Activated effector memory CD4-positive, alpha-beta T cell treated with anti-CD3 and anti-CD28 coated beads, Interleukin-2, amount 50 U/mL, for 16 hours (primary cell): Measurements from ENCODE around the gene LAMB4.

Experiments
- DNase-seq: peaks from one replicate; pipeline ENCODE4 v3.0.0-alpha.2; 2020

LAMB4 gene

DNA sequence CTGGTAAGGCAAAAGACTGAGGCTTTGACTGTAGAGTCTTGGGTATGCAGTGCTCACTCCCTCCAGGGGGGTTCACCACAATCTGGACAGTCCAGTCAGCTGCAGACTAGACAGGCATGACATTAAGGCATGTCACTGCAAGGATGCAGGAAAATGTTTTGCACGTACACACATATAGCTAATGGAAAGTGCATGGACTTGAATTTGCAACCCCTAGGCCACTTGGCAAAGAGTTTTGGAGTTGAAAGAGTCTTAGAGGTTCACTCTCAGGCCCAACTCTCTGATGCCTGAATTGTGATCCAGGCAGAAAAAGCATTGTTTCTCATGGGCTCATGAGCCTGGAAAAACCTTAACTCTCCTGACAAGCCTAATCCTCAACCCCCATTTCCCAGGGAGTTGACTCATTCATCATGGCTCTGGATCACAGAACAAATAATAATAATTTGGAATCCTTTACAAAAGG lies 51.9 kb downstream of the LAMB4 start:
- DNase-seq: no peak

DNA sequence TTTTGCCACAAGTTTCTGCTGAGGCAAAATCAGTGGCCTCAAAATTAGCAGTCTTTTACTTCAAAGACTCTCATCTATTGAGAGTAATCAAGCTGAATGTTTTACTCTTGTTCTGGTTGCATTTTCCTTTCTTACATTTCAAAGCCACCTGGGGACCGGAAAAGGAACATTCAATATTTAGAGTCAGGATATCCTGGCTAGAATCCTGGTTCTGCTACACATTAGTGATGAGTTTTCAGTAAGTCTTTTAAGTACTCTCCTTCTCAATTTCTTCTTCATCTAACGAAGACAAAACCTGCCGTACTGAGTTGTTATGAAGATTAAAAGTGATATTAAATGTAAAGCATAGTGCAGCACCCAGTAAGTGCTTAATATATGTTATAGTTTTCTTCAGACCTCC lies 52.5 kb downstream of the LAMB4 start:
- no peak for DNase-seq

DNA sequence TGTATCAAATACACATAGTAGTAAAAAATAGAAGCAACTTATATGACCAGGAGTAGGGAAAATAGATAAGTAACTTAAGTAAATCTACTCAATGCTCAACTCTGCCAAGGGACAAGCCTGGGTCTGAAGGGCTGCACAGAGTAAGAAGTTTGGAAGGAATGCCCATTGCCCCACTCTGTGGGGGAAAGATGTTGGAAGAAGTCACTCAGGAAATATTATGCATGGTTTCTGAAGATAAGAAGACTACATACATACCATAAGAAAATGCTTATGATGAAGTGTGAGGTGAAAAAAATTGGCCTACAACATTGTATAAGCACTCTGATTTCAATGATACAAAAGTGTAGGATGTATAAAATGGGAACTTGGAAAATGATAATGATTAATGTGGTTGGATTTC lies 54.0 kb downstream of the LAMB4 start:
- DNase-seq: no peak

DNA sequence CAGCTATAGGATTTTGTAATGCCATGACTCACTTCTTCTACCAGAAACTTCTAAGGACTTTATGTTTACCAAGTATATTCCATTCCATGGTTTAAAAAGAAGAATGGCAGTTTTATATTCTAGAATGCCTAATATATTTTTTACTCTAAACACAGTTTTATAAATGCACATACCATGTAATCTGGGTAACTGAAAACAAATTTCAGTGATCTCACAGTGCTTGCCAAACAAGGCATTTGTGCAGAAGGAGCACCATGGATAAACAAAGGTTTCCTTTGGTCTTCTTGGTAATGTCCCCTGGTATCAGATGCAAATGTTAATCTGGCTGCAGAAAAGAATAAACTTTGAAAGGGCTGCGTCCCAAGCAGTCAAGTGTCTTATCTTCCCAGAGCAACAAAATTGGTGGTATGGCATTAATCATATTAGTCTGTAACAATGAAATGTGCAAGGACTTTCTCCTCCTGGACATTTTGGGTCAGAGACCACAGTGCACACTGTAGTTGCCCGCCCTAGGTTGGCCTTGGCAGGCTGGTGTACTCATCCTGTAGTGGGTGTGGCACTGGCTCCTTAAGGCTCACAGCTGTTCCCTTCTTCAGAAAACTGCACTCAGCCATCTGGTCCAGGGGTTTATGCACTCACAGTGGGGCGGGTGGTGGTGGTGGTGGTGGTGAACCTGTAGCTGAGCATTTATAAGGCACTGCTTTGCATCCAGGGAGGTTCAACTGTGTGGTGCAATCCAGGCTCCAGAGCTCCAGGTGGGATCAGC lies 56.7 kb downstream of the LAMB4 start:
- no peak for DNase-seq

DNA sequence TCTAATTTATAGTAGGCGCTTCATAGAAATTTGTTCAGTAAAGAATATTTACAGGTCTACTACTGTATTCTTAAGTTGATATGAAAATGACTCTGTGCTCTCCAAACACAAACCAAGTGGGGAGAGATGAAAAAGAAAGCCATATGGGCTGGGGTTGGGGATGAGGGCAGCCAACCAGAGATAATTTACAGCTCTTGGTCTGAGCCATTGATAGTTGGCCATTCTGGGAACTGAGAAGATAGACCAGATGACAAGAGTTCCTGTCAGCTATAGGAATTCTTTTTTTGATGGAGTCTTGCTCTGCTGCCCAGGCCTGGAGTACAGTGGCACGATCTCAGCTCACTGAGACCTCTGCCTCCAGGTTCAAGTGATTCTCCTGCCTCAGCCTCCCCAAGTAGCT lies 57.4 kb downstream of the LAMB4 start:
- no peak for DNase-seq

DNA sequence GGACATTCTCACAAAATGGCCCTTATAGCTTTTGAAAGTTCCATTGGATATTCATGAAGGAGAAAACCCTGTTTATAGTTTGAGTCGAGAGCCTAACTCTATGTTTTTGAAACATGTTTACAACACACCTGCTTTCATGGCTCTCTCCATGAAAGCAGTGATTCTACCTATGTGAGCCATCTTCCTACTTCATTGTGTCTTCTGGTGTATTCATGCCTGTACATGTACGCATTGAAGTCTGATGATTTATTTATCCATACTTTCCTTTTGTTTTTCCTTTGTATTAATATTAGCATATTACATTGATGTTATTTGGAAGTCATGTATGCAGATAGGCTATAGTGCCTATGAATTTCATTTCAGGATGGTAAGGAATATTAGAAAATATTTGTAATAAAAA lies 58.0 kb downstream of the LAMB4 start:
- no peak for DNase-seq

DNA sequence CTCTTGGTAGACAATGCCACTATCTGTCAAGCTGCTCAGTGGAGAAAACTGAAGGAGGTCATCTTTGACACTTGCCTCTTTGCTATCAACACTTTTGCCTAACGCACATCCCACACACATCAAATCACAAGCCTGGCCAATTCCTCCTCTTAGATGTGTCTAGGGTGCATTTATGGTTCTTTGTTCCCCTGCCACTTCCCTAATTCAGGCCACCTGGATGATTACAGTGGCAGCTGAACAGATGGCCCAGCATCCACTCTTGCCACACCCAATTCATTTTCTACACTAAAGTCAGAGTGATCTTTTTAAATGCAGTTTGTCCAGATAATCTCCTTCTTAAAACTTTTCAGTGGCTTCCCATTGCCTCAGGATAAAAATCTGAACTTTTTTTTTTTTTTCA lies 58.6 kb downstream of the LAMB4 start:
- no peak for DNase-seq

DNA sequence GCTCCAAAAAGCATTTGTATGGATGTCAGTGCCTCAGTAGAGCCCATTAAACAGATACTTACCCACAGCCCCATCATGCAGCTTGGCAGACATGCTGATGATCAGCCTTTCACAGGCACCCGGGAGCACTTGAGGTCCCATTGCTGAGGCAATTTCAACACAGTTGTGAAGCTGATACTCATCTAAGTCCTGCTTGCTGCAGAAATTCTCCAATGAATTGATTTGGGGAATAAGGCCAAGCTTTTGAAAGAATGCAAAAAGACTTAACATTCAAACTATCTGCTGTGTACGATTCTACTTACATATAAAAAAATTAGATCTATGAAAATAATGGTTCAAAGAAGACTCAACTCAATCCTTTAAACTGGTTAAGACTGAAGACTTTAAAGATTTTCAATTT lies 60.5 kb downstream of the LAMB4 start:
- DNase-seq: no peak

DNA sequence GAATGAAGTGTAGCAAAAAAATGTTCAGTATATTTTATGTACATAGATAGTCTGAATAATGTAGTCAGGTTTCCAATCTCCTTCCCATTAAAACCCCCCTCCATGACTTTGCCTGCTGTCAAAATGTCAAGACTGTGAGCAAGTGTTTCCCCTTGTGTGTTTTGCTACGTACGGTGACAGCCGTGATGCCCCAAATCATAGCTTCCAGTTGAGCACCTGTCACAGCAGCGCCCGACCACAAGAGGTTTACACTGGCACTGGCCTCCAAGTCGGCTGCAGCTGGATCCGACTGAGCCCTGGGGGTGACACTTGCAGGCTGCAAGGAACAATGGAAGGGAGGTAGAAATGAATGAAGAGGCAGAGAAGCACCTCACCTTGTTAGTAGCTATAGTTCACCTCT lies 62.3 kb downstream of the LAMB4 start:
- DNase-seq: no peak

DNA sequence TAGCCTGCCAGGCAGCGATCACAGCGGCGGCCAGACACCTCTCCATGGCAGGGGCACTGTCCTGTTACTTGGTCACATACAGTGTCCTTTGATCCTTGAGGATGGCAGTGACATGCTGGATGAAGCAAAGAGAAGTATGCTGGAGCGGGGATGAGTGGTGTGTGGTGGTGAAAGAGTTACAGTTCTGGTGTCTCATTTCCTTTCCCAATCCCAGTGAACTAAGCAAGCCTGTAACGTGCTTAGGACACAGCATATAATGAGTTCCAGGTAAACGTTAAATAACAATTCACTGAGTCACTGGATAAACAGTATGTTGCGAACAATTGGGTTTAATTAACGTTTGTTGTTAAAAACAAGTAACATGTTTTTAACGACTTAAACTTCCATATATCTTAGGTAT lies 63.7 kb downstream of the LAMB4 start:
- no peak for DNase-seq

DNA sequence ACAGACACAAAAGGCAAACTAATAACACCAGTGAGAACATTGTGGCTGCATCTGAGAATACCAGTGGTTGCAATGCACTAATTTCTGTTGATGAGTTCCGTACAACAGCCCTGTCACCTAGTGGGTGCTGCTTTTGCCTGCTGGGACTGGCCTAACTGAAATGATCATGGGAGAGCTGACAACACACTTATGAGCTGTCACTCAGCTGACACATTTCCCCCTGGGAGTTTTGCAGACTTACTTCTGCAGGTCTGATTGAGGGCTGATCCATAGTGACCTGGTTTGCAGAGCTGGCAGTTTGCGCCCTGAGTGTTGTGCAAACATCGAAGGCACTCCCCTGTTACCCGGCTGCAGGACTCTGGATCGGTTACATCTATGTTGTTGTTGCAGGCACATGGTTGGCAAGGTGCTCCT lies 66.6 kb downstream of the LAMB4 start:
- no peak for DNase-seq

DNA sequence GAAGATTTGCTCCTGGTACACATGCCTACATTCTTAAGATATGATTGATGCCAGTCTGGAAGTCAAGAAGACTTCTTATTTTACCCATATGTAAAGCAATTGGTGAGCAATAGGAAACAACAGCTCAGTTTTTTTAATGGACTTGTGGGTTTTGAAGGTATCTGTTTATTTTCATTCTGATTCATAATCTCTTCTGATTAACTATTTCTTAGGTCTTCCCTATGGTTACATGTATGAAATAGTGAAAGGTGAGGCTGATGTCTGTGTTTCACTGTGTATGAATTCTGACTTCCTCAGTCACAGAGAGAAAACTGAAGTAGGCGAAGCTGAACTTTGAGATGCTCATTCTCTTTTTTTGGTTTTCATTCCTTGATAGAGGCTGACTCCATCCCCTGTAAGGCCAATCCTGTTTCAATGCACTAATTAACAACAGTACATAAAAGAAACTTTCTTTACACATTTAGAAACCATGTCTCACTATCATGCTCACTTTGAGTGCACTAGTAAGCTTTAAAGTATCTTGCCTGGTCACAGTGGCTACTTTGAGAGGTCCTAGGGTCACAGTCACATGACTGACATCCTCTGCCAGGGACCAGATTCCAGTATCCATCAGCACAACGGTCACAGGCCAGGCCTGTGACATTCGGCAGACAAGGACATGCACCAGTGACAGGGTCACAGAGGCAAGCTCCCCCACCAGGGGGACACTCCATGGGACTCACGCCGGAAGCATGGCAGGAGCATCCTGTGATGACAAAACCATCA lies 67.7 kb downstream of the LAMB4 start:
- DNase-seq: no peak

DNA sequence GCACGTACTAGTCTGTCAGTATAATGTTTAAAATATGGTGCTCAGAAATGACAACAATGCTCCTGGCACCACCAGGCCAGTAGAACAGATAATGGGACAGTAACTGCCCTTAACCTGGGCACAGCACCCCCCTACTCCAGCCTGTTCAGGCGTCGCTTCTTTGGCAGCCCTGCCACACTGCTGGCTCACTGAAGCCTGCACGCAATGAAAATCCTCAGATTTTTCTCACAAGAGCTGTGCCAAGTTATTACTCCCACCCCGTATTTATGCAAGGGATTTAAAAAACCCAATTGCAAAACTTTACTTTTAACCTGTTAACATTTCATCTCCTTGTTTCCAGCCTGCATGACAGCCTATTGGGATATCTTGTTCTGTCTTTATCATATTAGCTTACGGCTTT lies 70.6 kb downstream of the LAMB4 start:
- no peak for DNase-seq

DNA sequence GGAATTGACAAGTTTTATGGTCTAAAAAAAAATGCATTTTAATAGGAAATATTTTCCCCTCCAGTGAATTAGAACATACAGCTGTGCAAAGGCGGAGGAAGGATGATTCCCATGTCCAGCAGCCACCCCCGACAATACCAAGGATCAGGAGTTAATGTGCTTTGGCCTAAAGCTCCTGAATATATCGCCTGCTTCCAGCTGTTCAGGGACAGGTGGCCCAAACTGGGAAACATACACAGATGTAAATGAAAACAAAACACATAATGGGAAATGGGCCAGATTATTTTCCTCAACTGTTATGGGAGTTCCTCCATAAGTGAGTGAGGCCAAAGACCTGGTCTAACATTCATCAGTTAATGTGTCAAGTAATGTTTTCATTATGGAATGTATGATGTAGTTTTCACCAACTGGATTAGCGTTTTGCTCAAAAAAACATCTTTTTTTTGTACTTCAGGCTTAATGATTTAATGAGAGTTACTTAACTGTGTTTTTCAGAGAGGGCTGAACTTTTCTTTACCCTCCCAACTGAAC lies 72.1 kb downstream of the LAMB4 start:
- no peak for DNase-seq

DNA sequence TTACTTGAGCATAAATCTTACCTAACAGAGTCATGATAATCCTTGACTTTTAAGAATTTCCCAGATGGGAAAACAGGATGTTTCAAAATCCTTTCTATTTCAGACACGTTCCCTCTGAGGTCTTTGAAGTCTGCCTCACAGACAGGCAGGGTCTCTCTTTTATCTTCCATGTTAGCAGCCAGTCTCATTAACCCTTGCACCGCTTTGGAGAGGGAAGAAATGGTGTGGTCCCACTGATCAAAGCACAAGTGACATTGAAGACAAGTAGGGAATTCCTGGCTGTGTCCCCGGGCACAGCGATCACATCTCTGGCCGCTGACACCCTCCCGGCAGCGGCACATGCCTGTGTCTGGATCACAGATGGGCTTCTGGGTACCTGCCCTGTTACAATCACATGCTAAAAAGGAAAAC lies 74.5 kb downstream of the LAMB4 start:
- DNase-seq: no peak

DNA sequence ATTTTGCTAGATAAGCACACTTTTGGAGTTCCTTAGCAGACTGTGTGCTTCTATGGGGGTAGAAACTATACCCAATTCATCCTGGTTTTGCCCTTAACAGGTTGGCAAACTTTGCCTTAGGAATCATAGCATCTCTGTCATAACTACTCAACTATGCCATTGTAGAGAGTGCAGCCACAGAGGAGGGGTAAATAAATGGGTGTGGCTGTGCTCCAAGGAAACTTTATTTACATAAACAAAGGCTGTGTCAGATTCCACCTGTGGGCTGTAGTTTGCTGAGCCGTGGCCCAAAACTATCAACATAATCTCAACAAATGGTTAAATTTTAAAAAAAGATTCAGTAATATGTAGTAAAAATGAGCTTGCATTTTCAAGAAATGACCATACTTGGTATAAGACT lies 75.6 kb downstream of the LAMB4 start:
- no peak for DNase-seq

DNA sequence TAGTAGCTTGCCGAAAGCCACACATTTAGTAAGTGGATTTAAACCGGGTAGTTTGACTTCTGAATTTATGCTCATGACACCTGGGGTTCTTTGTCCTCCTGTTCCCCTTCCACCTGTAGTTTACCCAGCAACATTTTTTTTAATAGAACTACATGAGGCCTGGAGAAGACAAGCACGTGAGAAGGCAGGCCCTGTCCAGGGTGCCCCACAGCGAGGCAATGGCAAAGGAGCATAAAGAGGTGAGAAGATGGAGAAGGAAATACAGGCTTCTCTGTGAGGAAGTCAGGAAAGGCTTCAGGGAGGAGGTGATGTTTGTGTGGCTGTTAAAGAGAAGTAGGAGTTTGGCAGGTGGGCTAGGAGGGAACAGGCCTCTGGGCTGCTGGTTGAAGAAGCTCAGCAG lies 76.9 kb downstream of the LAMB4 start:
- DNase-seq: no peak

DNA sequence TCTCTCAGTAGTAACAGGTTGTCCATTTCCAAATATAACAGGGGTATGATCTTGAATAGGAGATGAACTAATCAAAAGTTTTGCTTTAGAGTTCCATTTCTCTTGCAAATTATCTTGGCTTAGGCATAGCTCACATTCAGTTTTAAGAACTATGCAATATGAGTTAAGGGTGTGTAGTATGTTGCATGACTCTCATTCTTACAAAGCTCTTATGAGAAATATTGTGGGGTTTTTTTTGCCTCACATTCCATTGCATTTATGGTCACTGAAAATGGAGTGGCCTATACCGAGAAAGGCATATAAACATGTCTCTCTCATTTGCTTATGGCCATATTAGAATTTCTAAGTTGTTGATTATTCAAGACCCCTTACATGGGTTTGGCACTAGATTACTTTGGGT lies 78.7 kb downstream of the LAMB4 start:
- DNase-seq: no peak

DNA sequence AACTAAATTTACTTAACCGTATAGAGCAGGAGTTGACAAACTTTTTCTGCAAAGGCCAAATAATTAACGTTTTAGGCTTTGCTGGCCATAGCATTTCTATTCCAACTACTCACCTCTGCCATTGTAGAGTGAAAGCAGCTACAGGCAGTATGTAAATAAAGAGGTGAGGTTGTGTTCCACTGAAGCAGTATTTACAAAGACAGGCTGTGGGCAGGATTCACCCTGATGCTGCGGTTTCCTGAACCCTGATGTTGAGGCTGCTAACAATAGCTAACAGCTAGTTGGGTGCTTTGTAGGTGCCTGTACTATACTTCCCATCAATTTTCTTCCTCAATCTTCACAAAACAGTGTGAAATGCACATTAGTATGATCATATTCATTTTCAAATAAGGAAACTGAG lies 80.2 kb downstream of the LAMB4 start:
- DNase-seq: no peak

DNA sequence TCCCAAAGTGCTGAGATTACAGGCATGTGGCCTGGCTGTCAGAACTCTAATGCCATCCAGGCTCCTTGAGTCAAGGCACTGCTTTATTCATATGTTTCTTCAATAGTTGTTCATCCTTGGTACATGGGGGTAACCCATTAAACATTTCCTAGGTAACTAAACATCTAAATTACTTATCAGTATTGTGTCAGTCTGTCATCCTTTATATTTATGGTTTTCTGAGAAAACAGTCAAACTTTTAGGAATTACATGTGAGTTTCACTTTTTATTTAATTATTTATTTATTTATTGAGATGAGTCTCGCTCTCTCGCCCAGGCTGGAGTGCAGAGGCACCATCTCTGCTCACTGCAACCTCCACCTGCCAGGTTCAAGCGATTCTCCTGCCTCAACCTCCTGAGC lies 81.7 kb downstream of the LAMB4 start:
- DNase-seq: no peak

DNA sequence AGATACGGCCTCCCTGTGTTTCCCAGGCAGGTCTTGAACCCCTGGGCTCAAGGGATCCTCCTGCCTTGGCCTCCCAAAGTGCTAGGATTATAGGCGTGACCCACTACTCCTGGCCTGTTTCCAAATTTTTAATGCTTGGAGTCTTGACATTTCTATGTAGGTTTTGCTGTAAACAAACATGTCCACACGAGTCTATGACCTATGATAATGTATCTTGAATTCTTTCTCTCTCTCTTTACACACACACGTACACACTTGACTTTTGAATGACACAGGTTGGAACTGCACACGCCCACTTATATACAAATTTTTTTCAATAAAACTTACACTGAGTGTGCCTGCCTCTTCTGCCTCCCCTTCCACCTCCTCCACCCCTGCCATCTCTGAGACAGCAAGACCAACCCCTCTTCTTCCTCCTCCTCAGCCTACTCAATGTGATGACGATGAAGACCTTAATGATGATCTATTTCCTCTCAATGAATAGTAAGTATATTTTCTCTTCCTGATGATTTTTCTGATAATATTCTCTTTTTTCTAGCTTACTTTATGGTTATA lies 83.1 kb downstream of the LAMB4 start:
- DNase-seq: no peak

DNA sequence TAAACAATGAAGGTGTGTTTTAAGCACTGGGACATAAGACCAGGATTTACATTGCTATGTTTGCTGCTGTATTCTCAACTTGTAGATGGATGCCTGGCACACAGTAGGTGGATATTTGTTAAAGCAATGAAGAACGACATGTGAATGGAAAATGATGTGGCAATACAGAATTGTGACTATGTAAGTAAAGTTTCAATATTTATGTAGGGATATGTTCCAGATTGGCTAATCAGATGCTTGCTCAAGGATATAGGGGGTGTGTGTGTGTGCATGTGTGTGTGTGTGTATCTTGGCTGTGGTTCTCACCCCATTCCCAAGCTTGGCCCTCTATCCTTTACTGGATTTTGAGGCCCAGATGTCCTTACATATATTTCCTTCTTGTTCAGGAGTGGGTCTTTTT lies 84.5 kb downstream of the LAMB4 start:
- DNase-seq: no peak

DNA sequence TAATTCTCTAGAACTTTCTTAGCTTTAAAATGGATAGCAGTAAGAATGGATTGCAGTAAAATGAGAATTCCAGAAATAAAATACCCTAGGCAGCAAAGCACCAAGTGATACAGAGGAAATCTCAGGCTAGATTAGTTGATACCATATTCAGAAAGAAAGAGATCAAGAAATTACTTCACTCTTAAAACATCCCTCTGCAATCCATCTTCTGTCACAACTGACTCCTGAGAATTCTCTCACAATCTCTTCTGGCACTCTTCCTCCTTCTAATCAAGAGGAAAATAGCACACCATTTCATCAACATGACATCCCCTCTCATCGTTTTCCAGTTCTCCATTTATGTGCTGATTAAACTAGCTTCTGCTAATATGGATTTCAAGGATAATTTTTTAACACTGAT lies 85.0 kb downstream of the LAMB4 start:
- DNase-seq: no peak

DNA sequence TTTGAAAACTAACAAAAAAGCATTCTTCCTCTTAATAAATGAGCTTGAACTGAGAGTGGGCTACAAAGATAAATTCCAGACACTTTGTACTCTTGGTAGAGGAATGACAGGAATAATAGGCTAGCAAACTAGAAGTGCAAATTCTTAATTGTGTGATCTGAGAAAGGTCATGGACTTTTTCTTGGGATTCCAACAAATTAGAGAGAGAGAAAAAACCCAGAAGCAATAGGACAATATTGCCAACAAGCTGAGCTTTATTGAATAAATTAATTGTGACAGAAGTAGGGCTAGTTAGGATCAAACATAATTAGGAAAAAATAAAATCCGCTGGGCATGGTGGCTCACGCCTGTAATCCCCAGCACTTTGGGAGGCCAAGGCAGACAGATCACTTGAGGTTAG lies 85.8 kb downstream of the LAMB4 start:
- no peak for DNase-seq
